ENCODE results near the gene ADARB1.

GRCh38 chr21:45219517-45219916 is 145.1 kb downstream of the ADARB1 start:
- TF ChIP-seq CTCF (IDR thresholded peaks at IDR 0.05) (no peak), POLR2A (IDR thresholded peaks at IDR 0.05) (no peak)
